WTC11 (cell line): ENCODE measurements around the gene DKC1.

Experiments
- CREB1 ChIP-seq: sonication (generic); formaldehyde crosslinking; IDR thresholded peaks from 2 replicates; pipeline ENCODE4 v1.8.0; 2023; ENCODE audit warnings: mild to moderate bottlenecking, missing genetic modification reagents
- CREM ChIP-seq: sonication (generic); formaldehyde crosslinking; IDR thresholded peaks from 2 replicates; pipeline ENCODE4 v1.8.1; 2022; ENCODE audit warnings: mild to moderate bottlenecking, missing genetic modification reagents, moderate library complexity
- CTCF ChIP-seq: fragments of 200-600 bp; IDR thresholded peaks from 2 replicates; pipeline ENCODE4 v1.8.0; 2022; ENCODE audit warnings: antibody characterized with exemption
- FOXJ3 ChIP-seq: sonication (generic); formaldehyde crosslinking; IDR thresholded peaks from 2 replicates; pipeline ENCODE4 v1.9.0; 2021; ENCODE audit warnings: missing genetic modification reagents, mild to moderate bottlenecking, borderline replicate concordance
- MYBL2 ChIP-seq: sonication (generic); formaldehyde crosslinking; IDR thresholded peaks from 2 replicates; pipeline ENCODE4 v1.8.1; 2023; ENCODE audit warnings: mild to moderate bottlenecking, moderate library complexity, missing genetic modification reagents
- NFYB ChIP-seq: sonication (generic); formaldehyde crosslinking; conservative IDR thresholded peaks from 2 replicates; pipeline ENCODE4 v1.8.0; 2022; ENCODE audit warnings: low read depth, missing genetic modification reagents
- RELA ChIP-seq: sonication (generic); formaldehyde crosslinking; IDR thresholded peaks from 2 replicates; pipeline ENCODE4 v1.8.1; 2022; ENCODE audit warnings: missing genetic modification reagents, mild to moderate bottlenecking, borderline replicate concordance
- SP1 ChIP-seq: sonication (generic); formaldehyde crosslinking; conservative IDR thresholded peaks from 2 replicates; pipeline ENCODE4 v1.8.1; 2022; ENCODE audit warnings: missing genetic modification reagents
- USF1 ChIP-seq: sonication (generic); formaldehyde crosslinking; IDR thresholded peaks from 2 replicates; pipeline ENCODE4 v1.8.0; 2022; ENCODE audit warnings: mild to moderate bottlenecking, missing genetic modification reagents
- USF2 ChIP-seq: sonication (generic); formaldehyde crosslinking; IDR thresholded peaks from 2 replicates; pipeline ENCODE4 v1.8.1; 2023; ENCODE audit warnings: mild to moderate bottlenecking, missing genetic modification reagents, moderate library complexity

GRCh38 chrX:154775419-154776349 is 13.0 kb downstream of the DKC1 start:
- TF ChIP-seq MYBL2 (no peak), CTCF (no peak), NFYB (CRISPR knock-in tag) (no peak), USF1 (CRISPR knock-in tag) (no peak), SP1 (CRISPR knock-in tag) (no peak), CREM (no peak), USF2 (no peak), RELA (CRISPR knock-in tag) (no peak), FOXJ3 (CRISPR knock-in tag) (no peak), CREB1 (CRISPR knock-in tag) (no peak)
